HG03565 (cell line): Measurements from ENCODE around the gene KLHL17.
"Not testable (repeated sequence)": the region's sequence is repeated elsewhere in the genome, so short reads cannot be mapped to it uniquely, and the experiment has no call there.

Source experiments
- ATAC-seq: cut with Tn5 transposase; IDR thresholded peaks from one replicate; pipeline ENCODE4 v1.9.1; 2021; ENCODE audit warnings: mild to moderate bottlenecking, moderate library complexity; ENCODE audit not compliant: unreplicated experiment

Gene KLHL17

DNA sequence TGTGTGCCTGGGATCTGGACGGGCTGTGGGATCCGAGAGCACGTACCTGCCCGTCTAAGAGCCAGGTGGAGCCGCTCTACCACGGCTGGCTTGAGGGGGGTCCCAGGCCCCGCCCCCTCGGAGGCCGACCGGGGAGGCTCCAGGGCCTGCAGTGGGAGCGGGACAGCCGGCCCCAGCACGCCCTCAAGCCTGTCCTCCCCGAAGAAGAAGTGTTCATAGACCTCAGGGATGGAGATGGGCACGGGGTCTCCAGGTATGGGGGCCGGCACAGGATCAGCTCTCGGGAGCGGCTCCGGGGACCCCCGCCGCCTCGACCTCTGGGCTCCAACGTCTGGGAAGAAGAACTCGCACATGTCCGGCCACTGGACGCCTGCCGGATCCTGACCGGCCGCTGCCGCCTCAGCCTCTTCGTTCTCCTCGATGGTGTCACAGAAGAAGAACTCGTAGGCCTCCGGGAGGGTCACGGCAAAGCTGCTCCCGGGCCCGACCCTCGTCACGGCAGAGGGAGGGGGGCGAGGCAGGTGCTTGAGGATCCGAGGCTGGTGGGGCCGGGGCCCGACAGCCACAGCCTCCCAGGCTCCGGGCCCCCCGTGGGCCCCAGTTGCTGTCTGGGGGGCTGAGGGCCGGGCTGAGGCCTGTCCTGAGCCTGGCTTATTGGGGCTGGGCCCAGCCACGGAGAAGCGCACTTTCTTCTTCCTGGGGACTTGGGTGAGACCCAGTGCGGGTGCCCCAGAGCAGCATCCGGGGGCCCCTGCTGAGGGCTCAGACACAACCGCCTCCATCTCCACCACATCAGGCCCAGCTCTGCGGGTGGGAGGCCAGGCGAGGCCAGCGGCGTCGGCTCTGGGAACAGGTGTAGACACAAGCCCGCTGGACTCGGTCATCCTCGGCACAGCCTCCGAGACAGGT is 18.7 kb downstream of the KLHL17 start:
- ATAC-seq: no peak

DNA sequence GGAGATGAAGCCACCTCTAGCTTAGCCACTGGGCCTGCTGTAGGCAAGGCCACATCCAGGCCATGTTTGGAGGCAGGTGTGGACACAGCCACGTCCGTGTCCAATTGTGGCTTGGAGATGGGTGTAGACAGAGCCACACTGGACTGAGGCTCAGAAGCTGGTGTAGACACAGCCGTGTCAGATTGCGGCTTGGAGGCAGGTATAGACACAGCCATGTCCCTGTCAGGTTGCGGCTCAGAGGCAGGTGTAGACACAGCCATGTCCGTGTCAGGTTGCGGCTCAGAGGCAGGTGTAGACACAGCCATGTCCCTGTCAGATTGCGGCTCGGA is 19.3 kb downstream of the KLHL17 start:
- no peak for ATAC-seq

DNA sequence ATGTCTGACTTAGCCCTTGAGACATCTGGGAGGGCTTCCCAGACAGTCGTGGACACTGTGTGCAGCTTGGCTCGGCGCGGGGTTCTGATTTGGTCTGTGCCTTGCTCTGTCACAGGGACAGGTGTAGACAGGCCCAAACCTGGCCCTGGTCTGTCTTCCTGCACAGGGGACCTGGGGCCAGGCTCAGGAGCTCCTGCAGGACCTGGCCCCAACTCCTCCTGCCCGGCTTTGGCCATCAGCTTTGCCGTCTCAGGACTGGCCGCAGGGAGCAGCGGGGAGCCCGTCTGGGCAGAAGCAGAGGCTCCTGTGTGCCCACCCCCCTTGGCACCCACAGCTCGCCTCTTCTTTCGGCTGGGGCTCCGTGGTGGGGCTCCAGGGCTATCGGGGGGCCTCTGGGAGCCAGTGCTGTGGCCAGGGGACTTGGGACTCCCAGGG is 19.8 kb downstream of the KLHL17 start:
- no peak for ATAC-seq

DNA sequence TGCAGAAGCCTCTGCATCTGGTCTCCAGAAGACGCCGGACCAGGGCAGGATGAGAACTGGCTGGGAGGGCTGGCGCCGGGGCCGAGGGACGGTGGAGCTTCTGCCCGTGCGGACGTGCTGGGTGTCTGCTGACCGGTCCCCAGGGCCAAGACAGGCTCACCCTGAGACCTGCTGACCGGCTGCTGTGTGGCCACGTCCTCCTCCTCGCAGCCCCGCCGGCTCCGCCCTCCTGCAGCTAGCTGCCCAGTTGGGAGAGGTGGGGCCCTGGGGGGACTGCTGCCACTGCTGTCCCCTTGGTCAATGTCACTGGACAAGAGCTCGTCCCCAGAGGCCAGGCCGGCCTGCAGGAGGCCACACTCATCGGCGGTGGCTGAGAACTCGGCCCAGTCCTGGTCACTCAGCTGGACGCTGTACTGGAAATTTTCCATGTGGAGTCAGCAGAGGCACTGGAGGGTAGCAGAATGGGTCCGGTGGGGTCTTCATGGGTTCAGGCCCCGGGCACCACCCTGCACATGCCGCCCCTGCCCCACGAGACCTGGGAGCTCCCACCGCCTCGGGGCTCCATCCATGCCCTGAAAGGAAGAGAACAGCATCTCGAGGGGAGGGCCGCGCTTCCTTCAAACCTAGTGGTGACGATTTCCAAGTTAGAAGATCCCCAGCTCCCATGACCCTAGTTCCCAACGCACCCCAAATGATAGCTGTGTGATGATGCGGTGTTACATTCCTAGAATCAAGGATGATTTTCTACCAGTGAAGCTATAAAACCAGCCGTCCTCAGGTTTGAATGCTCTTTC is 20.4 kb downstream of the KLHL17 start:
- no peak for ATAC-seq

DNA sequence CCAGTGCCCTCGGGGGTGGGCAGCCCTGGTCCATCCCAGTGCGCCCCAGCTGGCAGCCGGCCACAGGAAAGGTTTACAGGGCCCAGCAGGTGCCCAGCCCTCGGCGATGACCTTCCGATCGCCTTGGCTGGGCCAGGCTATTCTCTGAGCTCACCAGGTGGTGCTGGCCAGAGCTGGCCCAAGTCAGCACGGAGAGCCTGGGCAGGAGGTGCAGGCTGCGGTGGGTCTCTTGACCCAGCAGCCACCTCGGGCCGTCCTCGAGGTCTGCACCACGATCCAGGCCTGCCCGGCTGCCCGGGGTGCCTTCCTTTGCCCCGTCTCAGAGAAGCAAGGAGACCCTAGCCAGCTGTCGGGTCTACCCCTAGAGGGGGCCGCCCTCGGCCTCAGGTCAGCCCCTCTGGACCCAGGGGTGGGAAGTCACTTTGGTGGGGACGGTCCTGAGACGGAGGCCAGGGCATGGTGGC is 21.1 kb downstream of the KLHL17 start:
- ATAC-seq: no peak

DNA sequence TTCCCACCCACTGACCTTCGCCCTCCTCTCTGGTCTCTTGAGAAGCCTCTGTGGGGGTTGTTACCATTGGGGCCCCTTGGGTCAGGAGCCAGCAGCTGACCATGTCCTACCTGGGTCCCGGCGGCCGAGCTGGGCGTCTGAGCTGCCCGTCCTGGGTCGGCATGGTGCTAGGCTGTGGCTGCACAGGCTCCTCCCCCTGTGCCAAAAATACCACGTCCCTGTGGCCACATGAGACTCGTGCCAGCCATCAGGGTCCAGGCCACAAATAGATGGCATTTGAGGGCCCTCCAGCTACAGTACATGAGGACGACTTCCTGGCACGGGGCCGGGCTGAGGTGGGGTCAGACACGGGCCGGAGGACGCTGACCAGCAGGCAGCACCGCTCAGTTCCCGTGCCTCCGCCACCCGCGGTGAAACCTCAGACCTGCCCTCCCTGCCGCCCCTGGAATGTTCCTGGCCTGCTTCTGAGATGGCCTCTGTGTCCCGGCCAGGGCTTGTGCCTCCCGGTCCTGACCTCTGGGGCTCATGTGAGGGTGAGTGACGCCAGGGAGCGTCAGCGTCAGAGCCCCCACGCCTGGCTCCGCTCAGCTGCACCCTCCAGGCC is 21.7 kb downstream of the KLHL17 start, which contains the start of gene PERM1:
Gene PERM1, minus strand, starts transcription at position 139 of the 604 bp plus-strand sequence. CDS start 1,064 bp downstream, outside the sequence.
- no peak for ATAC-seq

DNA sequence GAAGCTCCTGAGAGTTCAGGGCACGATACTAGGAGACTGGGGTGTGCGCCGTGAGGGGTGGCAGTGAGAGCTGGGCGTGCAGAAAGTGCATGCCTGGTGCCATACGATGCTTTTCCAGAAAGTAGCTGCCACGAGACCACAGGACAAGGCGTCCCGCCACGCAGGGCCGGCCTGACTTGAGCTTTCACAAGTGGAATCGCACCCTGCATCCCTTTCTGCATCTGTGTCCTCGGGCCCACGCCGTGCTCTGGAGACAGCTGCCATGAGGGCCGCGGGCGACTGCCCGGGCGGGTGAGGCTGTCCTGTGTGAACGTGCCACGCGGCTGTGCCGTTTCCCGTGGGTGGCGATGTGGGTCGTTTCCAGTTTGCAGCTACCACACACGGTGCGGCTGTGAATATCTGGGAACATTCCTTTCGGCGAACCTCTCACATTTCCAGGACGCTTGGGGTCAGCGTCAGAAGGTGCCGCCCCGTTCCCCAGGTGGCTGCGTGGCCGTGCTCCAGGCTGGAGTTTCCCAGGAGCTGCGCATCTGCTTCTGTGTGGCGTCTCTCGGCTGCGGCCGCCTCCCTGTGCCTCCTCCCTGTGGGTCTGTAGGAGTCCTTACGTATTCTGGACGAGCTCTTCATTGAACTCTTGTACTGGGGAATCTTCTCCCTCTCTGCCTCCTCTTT is 22.5 kb downstream of the KLHL17 start:
- ATAC-seq: no peak

DNA sequence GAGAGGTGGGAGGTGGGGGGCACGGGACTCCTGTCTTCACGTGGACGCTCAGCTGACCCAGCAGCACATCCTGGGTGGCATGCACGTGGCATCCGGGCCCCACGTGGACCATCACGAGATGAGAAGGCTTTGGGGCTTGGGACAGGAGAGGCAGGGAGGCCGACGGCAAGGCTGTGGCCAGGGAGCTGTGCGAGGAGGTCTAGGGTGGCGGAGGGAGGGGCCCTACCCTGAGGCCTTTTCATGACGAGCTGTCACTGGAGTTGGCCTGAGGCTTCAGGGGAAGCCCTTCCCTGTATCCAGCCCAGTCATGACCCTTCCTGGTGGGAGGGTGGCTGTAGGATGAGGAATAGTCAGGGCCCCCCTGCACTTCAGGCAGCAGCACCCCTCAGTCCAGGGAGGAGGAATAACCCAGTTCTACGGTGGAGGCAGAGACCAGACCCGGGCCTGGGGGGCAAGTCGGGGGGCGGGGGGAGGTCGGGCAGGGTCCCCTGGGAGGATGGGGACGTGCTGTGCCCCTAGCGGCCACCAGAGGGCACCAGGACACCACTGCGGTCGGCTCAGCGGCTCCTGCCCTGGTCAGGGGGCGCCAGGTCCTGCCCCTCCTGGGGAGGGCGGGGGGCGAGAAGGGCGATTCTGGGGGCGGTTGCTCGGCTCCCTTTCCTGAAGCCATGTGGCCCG is 23.6 kb downstream of the KLHL17 start:
- ATAC-seq: no peak

DNA sequence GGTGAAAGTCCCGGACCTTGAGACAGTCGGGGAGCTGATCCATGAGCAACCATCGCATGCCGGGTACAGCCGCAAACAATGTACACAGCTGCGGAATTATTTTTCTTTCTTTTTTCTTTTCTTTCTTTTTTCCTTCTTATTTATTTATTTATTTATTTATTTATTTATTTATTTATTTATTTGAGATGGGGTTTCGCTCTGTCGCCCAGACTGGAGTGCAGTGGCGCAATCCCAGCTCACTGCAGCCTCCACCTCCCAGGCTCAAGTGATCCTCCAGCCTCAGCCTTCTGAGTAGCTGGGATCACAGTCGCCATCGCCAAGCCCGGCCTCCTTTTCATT is 24.1 kb downstream of the KLHL17 start:
- no peak for ATAC-seq

DNA sequence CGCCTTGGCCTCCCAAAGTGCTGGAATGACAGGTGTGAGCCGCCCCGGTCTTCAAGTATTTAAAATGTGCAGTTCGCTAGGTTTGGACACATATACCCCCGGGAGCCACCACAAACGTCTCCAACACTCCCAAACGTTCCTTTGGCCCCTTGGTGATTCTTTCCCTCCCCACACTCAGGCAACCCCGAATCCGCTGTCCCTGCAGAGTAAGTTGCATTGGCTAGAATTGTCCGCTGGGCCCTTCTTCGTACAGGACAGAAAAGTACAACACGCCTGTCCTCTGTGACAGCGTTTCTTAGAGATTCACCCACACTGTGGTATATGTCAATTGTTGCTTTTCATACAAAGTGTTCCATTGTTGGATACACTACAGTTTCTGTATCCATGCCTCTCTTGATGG is 24.7 kb downstream of the KLHL17 start:
- ATAC-seq: no peak

DNA sequence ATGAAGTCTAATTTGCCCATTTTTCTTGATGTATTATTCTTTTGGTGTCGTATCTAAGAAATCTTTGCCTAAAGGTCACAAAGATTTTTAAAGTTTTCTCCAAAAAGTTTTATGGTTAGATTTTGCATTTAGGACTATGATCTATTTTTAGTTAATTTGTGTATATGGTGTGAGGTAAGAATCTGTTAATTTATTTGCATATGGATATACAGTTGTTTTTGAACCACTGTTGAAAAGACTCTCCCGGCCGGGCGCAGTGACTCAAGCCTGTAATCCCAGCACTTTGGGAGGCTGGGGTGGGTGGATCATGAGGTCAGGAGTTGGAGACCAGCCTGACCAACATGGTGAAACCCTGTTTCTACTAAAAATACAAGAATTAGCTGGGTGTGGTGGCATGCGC is 27.7 kb downstream of the KLHL17 start:
- not testable (repeated sequence) for ATAC-seq

DNA sequence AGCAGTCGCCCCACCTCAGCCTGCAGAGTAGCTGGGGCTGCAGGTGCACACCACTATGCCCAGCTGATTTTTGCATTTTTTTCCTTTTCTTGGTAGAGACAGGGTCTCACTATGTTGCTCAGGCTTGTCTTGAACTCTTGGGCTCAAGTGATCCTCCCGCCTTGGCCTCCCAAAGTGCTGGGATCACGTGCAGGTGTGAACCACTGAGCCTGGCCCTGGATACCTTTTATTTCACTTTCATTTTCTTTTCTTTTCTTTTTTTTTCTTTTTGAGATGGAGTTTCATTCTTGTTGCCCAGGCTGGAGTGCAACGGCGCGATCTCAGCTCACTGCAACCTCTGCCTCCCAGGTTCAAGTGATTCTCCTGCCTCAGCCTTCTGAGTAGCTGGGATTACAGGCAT is 30.9 kb downstream of the KLHL17 start:
- ATAC-seq: not testable (repeated sequence)

DNA sequence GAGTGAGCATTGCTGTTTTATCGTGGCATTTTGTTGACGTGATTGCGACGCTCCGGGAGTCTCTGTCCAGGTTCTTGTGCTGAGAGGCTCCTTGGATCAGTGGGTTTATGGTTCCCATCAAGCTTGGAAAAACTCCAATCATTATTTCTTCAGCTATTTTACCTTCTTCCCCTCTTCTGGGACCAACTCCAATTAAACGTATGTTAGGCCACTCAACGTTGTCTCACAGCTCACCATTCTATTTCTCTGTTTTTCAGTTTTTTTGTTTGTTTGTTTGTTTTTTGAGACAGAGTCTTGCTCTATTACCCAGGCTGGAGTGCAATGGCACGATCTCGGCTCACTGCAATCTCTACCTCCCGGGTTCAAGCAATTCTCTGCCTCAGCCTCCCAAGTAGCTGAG is 31.5 kb downstream of the KLHL17 start:
- ATAC-seq: no peak

DNA sequence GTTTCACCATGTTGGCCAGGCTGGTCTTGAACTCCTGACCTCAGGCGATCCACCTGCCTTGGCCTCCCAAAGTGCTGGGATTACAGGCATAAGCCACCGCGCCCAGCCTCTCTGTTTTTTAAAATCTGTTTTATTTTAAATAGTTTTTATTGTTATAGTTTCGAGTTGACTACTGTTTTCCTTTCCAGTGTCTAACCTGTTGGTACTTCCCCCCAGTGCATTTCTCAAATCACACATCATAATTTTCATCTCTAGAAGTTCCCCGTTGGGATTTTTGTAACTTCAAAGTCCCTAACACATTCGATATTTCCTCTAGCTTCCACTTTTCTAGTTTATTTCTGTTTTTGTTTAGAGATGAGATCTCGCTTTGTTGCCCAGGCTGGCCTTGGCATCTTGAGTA is 32.0 kb downstream of the KLHL17 start:
- ATAC-seq: no peak

DNA sequence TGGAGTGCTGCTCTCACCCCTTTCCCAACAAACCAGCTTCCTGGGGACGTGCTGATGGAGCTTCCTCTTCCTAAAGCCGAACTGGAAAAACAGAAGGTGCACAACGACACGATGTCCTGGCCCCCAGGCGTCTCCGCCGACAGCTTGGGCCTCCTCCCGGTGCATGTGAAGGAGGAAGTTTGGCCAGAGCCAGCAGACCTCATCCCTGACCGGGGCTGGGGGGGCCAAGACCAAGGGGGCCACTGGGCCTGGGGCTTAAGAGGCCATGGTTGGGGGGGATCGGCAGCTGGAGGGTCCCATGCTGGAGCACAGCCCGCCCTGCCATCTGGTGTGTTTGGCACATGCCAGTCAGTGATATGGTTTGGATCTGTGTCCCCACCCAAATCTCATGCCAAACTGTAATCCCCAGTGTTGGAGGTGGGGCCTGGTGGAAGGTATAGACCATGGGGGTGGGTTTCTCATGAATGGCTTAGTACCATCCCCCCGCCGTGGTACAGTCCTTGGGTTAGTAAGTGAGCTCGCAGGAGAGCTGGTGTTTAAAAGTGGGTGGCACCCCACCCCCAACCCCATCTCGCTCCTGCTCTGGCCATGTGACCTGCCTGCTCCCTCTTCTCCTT is 33.1 kb downstream of the KLHL17 start:
- ATAC-seq: no peak

DNA sequence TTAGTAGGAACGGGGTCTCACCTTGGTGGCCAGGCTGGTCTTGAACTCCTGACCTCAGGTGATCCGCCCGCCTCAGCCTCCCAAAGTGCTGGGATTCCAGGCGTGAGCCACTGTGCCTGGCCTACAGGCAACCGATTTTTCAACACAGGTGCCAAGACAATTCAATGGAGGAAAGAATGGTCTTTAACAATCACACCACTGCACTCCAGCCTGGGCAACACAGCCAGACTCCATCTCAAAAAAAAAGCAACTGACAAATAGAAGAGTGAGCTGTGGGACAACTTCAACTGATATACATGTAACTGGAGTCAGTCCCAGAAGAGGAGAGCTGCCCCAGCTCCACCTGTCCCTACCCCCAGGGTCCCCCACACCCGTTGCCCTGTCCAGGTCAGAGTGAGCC is 34.2 kb downstream of the KLHL17 start:
- ATAC-seq: not testable (repeated sequence)

DNA sequence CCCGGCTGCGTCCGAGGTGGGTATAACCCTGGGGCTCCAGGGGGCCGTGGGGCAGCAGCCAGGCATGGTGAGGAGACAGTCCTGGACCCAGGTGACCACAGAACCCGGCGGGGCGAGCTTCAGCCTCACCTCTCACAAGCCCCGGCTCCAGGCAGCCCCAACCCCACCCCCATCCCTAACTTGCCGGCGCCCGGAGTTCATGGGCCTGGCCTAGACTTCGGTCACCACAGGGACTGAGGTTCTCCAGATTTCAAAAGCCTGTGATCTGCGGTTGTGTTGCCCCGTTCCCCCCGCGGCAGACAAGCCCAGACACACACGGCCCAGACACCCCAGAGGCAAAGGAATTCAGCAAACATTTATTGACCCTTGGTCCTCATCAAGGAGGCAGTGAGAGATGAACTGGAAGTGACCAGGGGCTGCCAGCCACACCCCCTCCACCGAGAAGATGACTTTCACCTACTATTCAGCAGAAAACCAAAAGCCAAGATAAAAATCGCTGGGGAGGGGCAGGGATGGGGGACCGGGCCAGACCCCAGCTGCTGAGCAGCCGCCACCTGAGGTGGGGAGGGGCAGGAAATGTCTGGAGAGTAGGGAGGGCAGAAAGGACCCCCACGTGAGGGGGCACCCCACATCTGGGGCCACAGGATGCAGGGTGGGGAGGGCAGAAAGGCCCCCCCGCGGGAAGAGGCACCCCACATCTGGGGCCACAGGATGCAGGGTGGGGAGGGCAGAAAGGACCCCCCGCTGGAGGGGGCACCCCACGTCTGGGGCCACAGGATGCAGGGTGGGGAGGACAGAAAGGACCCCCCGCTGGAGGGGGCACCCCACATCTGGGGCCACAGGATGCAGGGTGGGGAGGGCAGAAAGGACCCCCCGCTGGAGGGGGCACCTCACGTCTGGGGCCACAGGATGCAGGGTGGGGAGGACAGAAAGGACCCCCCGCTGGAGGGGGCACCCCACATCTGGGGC is 35.6 kb downstream of the KLHL17 start:
- no peak for ATAC-seq

DNA sequence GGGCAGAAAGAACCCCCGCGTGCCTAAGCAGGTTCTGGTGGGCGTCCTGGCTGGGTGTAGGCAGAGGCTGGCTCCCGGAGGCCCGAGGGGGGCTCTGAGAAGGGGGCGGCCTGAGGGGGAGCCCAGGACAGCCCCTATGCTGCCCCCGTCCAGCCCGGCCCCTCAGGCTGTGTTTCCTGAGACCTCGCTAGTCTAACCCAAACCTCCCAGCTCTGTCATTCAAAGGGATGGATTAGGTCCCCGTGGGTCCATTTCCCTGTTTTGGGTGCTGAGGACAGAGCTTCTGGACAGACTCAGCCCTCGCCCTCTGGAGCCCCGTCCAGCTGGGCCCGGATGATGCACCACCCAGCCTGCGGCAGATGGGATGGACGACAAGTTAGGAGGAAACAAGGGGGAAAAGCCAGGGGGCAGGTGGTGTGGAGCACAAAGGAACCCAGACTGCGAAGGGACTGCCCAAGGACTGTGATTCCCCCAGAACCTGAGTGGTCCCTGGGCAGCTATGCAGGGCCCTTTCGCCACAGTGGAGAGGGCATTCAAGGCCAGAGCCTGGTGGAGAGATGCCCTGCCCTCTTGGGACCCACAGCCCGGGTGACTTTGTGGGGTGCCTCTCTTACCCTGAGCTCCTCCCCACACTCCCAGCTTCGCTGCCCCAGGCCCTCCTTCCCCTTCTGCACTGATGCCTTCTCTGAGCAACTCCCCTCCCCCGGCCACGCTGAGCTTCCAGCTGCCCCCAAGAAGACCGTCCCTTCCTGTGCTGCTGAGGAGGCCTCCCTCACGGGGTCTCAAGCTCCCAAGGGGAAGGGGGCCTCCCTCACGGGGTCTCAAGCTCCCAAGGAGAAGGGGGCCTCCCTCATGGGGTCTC is 36.7 kb downstream of the KLHL17 start:
- no peak for ATAC-seq
